HL-60/S4 (cell line): ENCODE measurements around the gene SYCE1L.
"Not testable (repeated sequence)": the region's sequence is repeated elsewhere in the genome, so short reads cannot be mapped to it uniquely, and the experiment has no call there.

ENCODE experiments used
- in situ Hi-C: fragments of 300-500 bp; cut with MboI; formaldehyde crosslinking; loops from 2 replicates; pipeline ENCODE4 v1.14.3; 2022; ENCODE audit warnings: low sequenced_read_pairs

Gene SYCE1L

GRCh38 chr16:77199211-77199610 is at the start of gene SYCE1L:
Gene SYCE1L (plus strand): TSS chr16:77199408. CDS start chr16:77199452, 44 bp downstream.
- in situ Hi-C loops: no loop called here

- in situ Hi-C loops: loop anchor here (25.0 kb wide), 1 partner anchor 1370 kb away; no protein-coding TSS in a partner anchor
These were observed 41.7 kb upstream of the SYCE1L start for GRCh38 chr16:77157346-77158058.

- in situ Hi-C loops: loop anchor here (25.0 kb wide), 1 partner anchor 1371 kb away; no protein-coding TSS in a partner anchor
These were observed 40.9 kb upstream of the SYCE1L start for GRCh38 chr16:77158293-77158692.

GRCh38 chr16:77165006-77165405 is 34.2 kb upstream of the SYCE1L start:
- in situ Hi-C loops: loop anchor here (25.0 kb wide), 1 partner anchor 1378 kb away; no protein-coding TSS in a partner anchor

GRCh38 chr16:77165536-77166236 is 33.5 kb upstream of the SYCE1L start:
- in situ Hi-C loops: loop anchor here (25.0 kb wide), 1 partner anchor 1378 kb away; no protein-coding TSS in a partner anchor

GRCh38 chr16:77166726-77167125 is 32.5 kb upstream of the SYCE1L start:
- in situ Hi-C loops: loop anchor here (25.0 kb wide), 1 partner anchor 1379 kb away; no protein-coding TSS in a partner anchor

GRCh38 chr16:77168901-77169300 is 30.3 kb upstream of the SYCE1L start:
- in situ Hi-C loops: loop anchor here (25.0 kb wide), 1 partner anchor 1382 kb away; no protein-coding TSS in a partner anchor

GRCh38 chr16:77169650-77170236 is 29.5 kb upstream of the SYCE1L start:
- in situ Hi-C loops: loop anchor here (25.0 kb wide), 1 partner anchor 1382 kb away; no protein-coding TSS in a partner anchor

- in situ Hi-C loops: loop anchor here (25.0 kb wide), 1 partner anchor 1384 kb away; no protein-coding TSS in a partner anchor
These were observed 28.4 kb upstream of the SYCE1L start for GRCh38 chr16:77170805-77171204.

GRCh38 chr16:77171745-77172635 is 27.2 kb upstream of the SYCE1L start:
- in situ Hi-C loops: loop anchor here (25.0 kb wide), 1 partner anchor 1385 kb away; no protein-coding TSS in a partner anchor

- in situ Hi-C loops: loop anchor here (25.0 kb wide), 1 partner anchor 1386 kb away; no protein-coding TSS in a partner anchor
These were observed 26.3 kb upstream of the SYCE1L start for GRCh38 chr16:77172951-77173350.

- in situ Hi-C loops: no loop called here
These were observed 16.1 kb upstream of the SYCE1L start for GRCh38 chr16:77183137-77183536.

GRCh38 chr16:77186298-77186697 is 12.9 kb upstream of the SYCE1L start:
- in situ Hi-C loops: not testable (repeated sequence)

GRCh38 chr16:77190190-77190477 is 9.1 kb upstream of the SYCE1L start:
- in situ Hi-C loops: no loop called here

GRCh38 chr16:77190478-77191258 is 8.5 kb upstream of the SYCE1L start, which contains the start of gene MON1B:
Gene MON1B (plus strand): TSS chr16:77191190. CDS start chr16:77191486, 296 bp downstream.
- in situ Hi-C loops: no loop called here

GRCh38 chr16:77191259-77191969 is 7.8 kb upstream of the SYCE1L start:
- in situ Hi-C loops: no loop called here

GRCh38 chr16:77193377-77193776 is 5.8 kb upstream of the SYCE1L start:
- in situ Hi-C loops: no loop called here

- in situ Hi-C loops: no loop called here
These were observed 4.6 kb upstream of the SYCE1L start for GRCh38 chr16:77194295-77195231.
